Activated naive CD8-positive, alpha-beta T cell treated with anti-CD3 and anti-CD28 coated beads, Interleukin-2, amount 50 U/mL, for 24 hours (primary cell): ENCODE measurements around the gene MOB1A.
A peak's percentile ranks its signal among the peaks of the same experiment; 100 is the strongest.
"Not testable (repeated sequence)": the region's sequence is repeated elsewhere in the genome, so short reads cannot be mapped to it uniquely, and the experiment has no call there.

Experiments
- ATAC-seq: fragments of 150-1000 bp; cut with Tn5 transposase; one replicate; pipeline ENCODE4 v1.10.0; 2021
- DNase-seq: peaks from one replicate; pipeline ENCODE4 v3.0.0; 2021
- H3K27ac Mint-ChIP-seq: one replicate; pipeline ENCODE4 v1.8.0; 2021; ENCODE audit warnings: mild to moderate bottlenecking, mixed read lengths
- H3K27me3 Mint-ChIP-seq: one replicate; pipeline ENCODE4 v1.8.0; 2021; ENCODE audit warnings: mixed read lengths
- H3K36me3 Mint-ChIP-seq: one replicate; pipeline ENCODE4 v1.8.0; 2021; ENCODE audit warnings: low read depth, mixed read lengths
- H3K4me1 Mint-ChIP-seq: one replicate; pipeline ENCODE4 v1.8.0; 2021; ENCODE audit warnings: mixed read lengths
- H3K4me3 Mint-ChIP-seq: one replicate; pipeline ENCODE4 v1.8.0; 2021; ENCODE audit warnings: mild to moderate bottlenecking, moderate library complexity, mixed read lengths
- H3K9me3 Mint-ChIP-seq: one replicate; pipeline ENCODE4 v1.8.0; 2021; ENCODE audit warnings: mixed read lengths

MOB1A gene

DNA sequence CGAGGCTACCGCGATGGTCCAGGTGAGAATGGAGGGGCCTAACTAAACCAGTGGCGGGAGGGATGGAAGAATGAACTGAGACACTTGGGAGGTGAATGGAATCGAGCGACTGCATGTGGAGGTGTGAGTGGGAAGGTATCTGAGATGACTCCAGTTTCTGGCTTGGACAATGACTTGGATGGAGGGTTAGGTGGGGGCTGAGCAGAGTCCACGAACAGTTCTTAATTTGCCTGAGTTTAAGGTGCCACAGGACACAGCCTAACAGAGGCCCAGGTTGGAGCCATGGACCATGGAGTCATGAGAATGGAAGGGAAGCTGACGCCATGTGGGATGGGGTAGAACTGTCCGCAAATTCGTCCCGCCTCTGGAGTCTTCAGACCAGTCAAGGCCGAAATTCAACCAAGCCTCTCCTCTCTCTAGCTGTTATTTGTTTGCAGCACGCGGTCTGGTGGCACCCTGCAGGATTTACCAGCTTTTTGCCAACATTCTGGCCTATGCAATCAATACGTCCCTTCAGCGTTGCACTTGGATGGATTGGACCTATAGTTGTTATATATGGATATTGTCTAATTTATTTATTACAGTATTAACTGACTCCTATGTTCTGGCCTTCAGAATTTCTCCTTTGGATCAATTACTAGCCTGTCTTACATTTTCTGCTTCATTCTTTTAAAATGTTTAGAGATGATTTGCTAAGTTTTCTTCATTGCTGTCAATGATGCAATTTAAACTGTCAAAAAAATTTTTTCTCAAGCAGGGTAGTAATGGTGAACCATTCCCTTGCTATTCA is 30.0 kb downstream of the MOB1A start:
- Mint-ChIP-seq H3K27me3 (no peaks in the 10 kb centered on the region), H3K4me3 (no peak overlapping the region), H3K9me3 (no peaks in the 10 kb centered on the region), H3K4me1 (peaks cover 4% of the 10 kb centered on the region), H3K36me3 (peaks cover 14% of the 10 kb centered on the region), H3K27ac (no peak overlapping the region)
- ATAC-seq, result no peak
- no peak for DNase-seq

- Mint-ChIP-seq H3K27ac (no peak within 1 kb of the TSS), H3K4me1 (peaks cover 4% of the 10 kb centered on the region), H3K36me3 (peaks cover 9% of the 10 kb centered on the region), H3K4me3 (no peak within 1 kb of the TSS), H3K27me3 (no peaks in the 10 kb centered on the region), H3K9me3 (no peaks in the 10 kb centered on the region)
- ATAC-seq, result peak; percentile 98
- peak; percentile 91 for DNase-seq
Measured at GRCh38 chr2:74147727-74148456, 30.8 kb downstream of the MOB1A start, which contains the start of gene BOLA3. Gene BOLA3 (minus strand): TSS chr2:74147912. CDS start chr2:74147874, 38 bp downstream.

DNA sequence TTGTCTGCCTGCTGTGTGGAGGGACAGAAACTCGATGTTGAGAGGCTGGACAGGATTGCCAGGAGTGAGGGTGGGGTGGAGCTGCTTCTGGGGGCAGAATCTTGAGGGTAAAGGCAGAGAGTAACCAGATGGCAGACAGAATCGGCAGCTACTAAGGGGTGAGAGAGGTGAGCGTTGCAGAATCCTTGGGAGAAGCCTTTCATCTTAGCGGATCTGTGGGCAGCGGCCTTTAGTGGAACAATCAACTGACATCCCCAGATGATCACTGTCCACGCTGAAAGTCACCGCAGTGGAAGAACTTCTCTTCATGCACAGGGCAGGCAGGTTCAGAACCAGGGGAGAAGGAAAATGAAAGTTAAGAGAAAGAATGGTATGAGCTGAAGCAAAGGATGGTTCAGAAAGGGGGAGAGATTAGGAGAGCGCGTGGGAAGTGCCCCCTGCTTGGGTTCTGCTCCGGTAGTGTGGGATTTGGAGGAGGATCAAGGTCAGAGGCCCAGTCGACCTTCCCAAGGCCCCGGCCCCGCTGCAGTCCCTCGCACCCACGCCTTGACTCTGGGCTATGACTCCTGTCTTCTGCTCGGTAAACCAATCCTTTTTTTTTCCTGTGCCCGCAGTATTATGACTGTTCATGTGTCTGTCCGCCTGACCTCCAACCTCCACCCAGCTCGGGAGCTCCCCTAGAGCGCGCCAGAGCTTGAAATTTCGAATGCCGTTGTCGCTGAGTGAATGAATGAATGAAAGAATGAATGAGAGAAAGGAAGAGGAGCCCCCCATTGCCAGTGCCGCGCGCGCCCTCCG is 31.6 kb downstream of the MOB1A start:
- Mint-ChIP-seq H3K9me3 (no peaks in the 10 kb centered on the region), H3K36me3 (peaks cover 12% of the 10 kb centered on the region), H3K27me3 (no peaks in the 10 kb centered on the region), H3K4me1 (peaks cover 4% of the 10 kb centered on the region), H3K27ac (no peak overlapping the region), H3K4me3 (no peak overlapping the region)
- peak; percentile 53 for ATAC-seq
- no peak for DNase-seq

GRCh38 chr2:74142340-74142739 is 36.3 kb downstream of the MOB1A start:
- H3K9me3 Mint-ChIP-seq, result no peaks in the 10 kb centered on the region
- no peak overlapping the region for H3K4me3 Mint-ChIP-seq
- no peak overlapping the region for H3K27ac Mint-ChIP-seq
- DNase-seq (no peak), ATAC-seq (no peak)
- peaks cover 4% of the 10 kb centered on the region for H3K4me1 Mint-ChIP-seq
- peaks cover 22% of the 10 kb centered on the region for H3K36me3 Mint-ChIP-seq
- no peaks in the 10 kb centered on the region for H3K27me3 Mint-ChIP-seq

- ATAC-seq, result no peak
- H3K27ac Mint-ChIP-seq, result no peak overlapping the region
- no peak for DNase-seq
Measured at GRCh38 chr2:74138600-74139323, 39.9 kb downstream of the MOB1A start.

DNA sequence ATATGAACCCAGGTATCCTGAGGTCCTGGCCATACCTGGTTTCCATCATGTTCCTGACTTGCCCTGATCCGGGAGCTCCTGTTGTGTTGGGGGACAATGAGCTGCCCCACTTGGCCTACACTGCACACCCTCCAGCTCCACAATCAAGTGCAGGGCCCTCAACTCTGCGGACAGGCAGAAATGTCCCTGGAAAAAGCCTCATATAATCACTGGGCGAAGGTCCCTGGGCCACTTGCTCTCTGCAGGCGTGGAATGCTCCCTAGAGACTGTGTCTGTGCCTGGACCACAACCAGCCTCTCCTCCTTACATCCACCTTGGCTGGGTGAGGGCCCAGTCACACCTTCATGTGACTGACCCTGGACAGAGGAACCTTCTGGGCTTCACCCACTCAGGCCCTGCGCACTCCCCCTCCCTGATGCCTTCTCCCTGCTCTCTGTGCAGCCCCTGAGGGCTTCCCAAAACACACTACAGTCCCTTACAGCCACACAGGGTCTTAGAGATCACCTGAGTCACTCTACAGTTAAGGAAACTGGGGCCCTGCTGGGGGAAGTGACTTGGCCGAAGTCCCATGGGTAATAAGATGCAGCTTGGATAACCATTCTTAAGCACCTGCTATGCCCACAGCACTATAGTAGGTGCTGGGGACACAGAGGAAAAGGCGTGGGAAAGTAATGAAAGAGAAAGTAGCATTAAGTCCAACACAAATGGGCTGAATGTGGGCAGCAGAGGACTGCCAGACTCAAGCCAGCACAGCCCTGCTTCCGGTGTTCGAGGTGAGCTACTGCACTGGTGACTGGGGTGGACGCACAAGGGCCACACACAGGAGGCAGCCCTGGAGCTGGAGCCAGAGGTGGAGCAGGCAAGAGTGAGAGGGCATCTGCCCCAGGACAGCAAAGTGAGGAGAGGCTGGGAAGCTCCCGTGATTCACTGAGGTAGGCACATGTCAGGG is 40.8 kb downstream of the MOB1A start:
- no peaks in the 10 kb centered on the region for H3K27me3 Mint-ChIP-seq
- no peak overlapping the region for H3K4me3 Mint-ChIP-seq
- no peak for DNase-seq
- H3K36me3 Mint-ChIP-seq, result peaks cover 37% of the 10 kb centered on the region
- no peaks in the 10 kb centered on the region for H3K9me3 Mint-ChIP-seq
- no peaks in the 10 kb centered on the region for H3K4me1 Mint-ChIP-seq
- ATAC-seq, result no peak
- H3K27ac Mint-ChIP-seq, result no peak overlapping the region

More at GRCh38 chr2:74138600-74139323, 39.9 kb downstream of the MOB1A start:
- Mint-ChIP-seq H3K9me3 (no peaks in the 10 kb centered on the region), H3K36me3 (peaks cover 32% of the 10 kb centered on the region), H3K27me3 (no peaks in the 10 kb centered on the region), H3K4me1 (no peaks in the 10 kb centered on the region), H3K4me3 (no peak overlapping the region)

- H3K27ac Mint-ChIP-seq, result no peak overlapping the region
- H3K4me3 Mint-ChIP-seq, result no peak overlapping the region
- H3K4me1 Mint-ChIP-seq, result no peaks in the 10 kb centered on the region
- DNase-seq (no peak), ATAC-seq (no peak)
- H3K36me3 Mint-ChIP-seq, result peaks cover 16% of the 10 kb centered on the region
- H3K27me3 Mint-ChIP-seq, result peaks cover 2% of the 10 kb centered on the region
- no peaks in the 10 kb centered on the region for H3K9me3 Mint-ChIP-seq
Measured at GRCh38 chr2:74131901-74132300, 46.8 kb downstream of the MOB1A start.

GRCh38 chr2:74130211-74130995 is 48.3 kb downstream of the MOB1A start:
- H3K36me3 Mint-ChIP-seq, result peaks cover 16% of the 10 kb centered on the region
- peaks cover 2% of the 10 kb centered on the region for H3K27me3 Mint-ChIP-seq
- no peaks in the 10 kb centered on the region for H3K4me1 Mint-ChIP-seq
- no peak overlapping the region for H3K4me3 Mint-ChIP-seq
- ATAC-seq (no peak), DNase-seq (no peak)
- H3K9me3 Mint-ChIP-seq, result no peaks in the 10 kb centered on the region
- H3K27ac Mint-ChIP-seq, result no peak overlapping the region

- Mint-ChIP-seq H3K9me3 (no peaks in the 10 kb centered on the region), H3K4me1 (no peaks in the 10 kb centered on the region), H3K27ac (no peak overlapping the region), H3K36me3 (peaks cover 2% of the 10 kb centered on the region), H3K4me3 (no peak overlapping the region), H3K27me3 (peaks cover 2% of the 10 kb centered on the region)
- ATAC-seq, result no peak
- no peak for DNase-seq
Measured at GRCh38 chr2:74128206-74128605, 50.5 kb downstream of the MOB1A start.

- DNase-seq, H3K4me1 Mint-ChIP-seq, H3K27ac Mint-ChIP-seq, H3K27me3 Mint-ChIP-seq, ATAC-seq, H3K4me3 Mint-ChIP-seq: not testable (repeated sequence)
- peaks cover 22% of the 10 kb centered on the region for H3K9me3 Mint-ChIP-seq
- H3K36me3 Mint-ChIP-seq, result peaks cover 11% of the 10 kb centered on the region
Measured at GRCh38 chr2:74123955-74124354, 54.7 kb downstream of the MOB1A start.

GRCh38 chr2:74121846-74122245 is 56.8 kb downstream of the MOB1A start:
- Mint-ChIP-seq H3K9me3 (peaks cover 22% of the 10 kb centered on the region), H3K36me3 (peaks cover 11% of the 10 kb centered on the region)
- not testable (repeated sequence) for H3K27me3 Mint-ChIP-seq, ATAC-seq, DNase-seq, H3K27ac Mint-ChIP-seq, H3K4me1 Mint-ChIP-seq, H3K4me3 Mint-ChIP-seq

DNA sequence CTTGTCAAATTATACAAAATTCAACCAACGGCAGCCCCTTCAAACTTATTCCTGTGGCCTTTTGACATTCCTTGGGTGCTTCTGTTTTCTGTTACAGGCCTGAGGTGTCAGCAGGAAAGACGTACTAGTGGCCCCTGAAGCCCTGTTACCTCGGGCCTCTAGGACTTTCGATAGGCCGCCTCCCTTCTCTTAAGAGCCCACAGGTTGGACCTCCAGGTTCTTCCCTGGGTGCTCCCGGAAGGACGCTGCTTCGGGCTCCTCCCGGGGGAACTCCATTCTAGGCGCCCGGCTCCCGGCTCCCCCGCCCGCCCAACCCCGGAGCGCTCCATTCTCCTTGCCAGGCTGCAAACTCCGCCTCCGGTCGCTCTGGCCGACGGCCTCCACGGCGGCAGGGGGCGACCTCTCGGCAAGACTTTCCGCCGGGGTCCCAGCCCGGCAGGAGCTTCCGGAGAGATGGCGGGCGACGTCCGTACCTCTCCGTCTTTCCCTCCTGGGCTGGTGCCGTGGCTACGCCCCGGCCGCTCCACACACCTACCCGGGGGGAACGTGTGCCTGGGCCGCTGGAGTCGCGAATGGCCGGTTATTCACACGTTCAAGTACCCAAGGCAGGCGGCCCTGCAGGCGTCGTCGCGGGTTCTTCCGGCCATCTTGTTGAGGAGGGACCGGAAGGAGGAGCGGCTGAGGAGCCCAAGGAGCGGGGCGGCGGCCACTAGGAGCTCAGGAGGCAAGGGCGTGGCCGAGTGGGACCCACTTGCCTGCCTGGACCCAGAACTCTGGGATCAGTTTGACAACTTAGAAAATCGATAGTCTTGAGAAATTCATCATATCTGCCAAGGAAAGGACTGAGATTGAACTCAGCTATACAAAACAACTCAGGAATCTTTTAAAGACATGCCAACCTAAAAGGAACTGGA is 58.5 kb downstream of the MOB1A start:
- H3K27ac Mint-ChIP-seq, result peak overlapping the region; percentile 83
- H3K4me3 Mint-ChIP-seq, result peak overlapping the region; percentile 85
- H3K27me3 Mint-ChIP-seq, result peaks cover 7% of the 10 kb centered on the region

More for the DNA sequence above, 58.5 kb downstream of the MOB1A start:
- peaks cover 11% of the 10 kb centered on the region for H3K36me3 Mint-ChIP-seq
- peaks cover 9% of the 10 kb centered on the region for H3K4me1 Mint-ChIP-seq
- H3K9me3 Mint-ChIP-seq, result peaks cover 22% of the 10 kb centered on the region
- peak; percentile 99 for ATAC-seq
- DNase-seq, result peak; percentile 91
